KMS-11 (cell line): Measurements from ENCODE around the gene PGM1.

Source experiments
- H2AFZ ChIP-seq: fragments of 200-600 bp; sonication (generic); 2 replicates; pipeline ENCODE4 v1.6.1; 2016; ENCODE audit warnings: antibody characterized with exemption, mixed run types, low read depth
- H3K27ac ChIP-seq: fragments of 200-600 bp; sonication (generic); 2 replicates; pipeline ENCODE4 v1.6.1; 2016; ENCODE audit warnings: mild to moderate bottlenecking, mixed run types
- H3K27me3 ChIP-seq: fragments of 200-600 bp; sonication (generic); 2 replicates; pipeline ENCODE4 v1.6.1; 2017; ENCODE audit warnings: mild to moderate bottlenecking, low read depth, mixed run types, moderate library complexity; ENCODE audit not compliant: insufficient read depth
- H3K36me3 ChIP-seq: fragments of 200-600 bp; sonication (generic); 2 replicates; pipeline ENCODE4 v1.6.1; 2017; ENCODE audit warnings: mild to moderate bottlenecking, mixed run types; ENCODE audit not compliant: insufficient read depth
- H3K4me1 ChIP-seq: fragments of 200-600 bp; sonication (generic); 2 replicates; pipeline ENCODE4 v1.6.1; 2016; ENCODE audit warnings: mild to moderate bottlenecking, low read depth, mixed run types; ENCODE audit not compliant: poor library complexity, severe bottlenecking
- H3K4me2 ChIP-seq: fragments of 200-600 bp; sonication (generic); 2 replicates; pipeline ENCODE4 v1.7.0; 2016; ENCODE audit warnings: mild to moderate bottlenecking, mixed run types
- H3K4me3 ChIP-seq: fragments of 200-600 bp; sonication (generic); IDR thresholded peaks from 2 replicates; pipeline ENCODE4 v1.6.1; 2017; ENCODE audit warnings: low read depth, low read length, mixed read lengths; ENCODE audit not compliant: insufficient read depth
- H3K79me2 ChIP-seq: fragments of 200-600 bp; sonication (generic); 2 replicates; pipeline ENCODE4 v1.6.1; 2016; ENCODE audit warnings: low read depth, mixed run types; ENCODE audit not compliant: insufficient read depth
- H3K9ac ChIP-seq: fragments of 200-600 bp; sonication (generic); 2 replicates; pipeline ENCODE4 v1.6.1; 2016; ENCODE audit warnings: mild to moderate bottlenecking, mixed run types
- H4K20me1 ChIP-seq: fragments of 200-600 bp; sonication (generic); 2 replicates; pipeline ENCODE4 v1.6.1; 2016; ENCODE audit warnings: mild to moderate bottlenecking, mixed run types; ENCODE audit not compliant: insufficient read depth
- CTCF ChIP-seq: fragments of 200-600 bp; sonication (generic); conservative IDR thresholded peaks from 2 replicates; pipeline ENCODE4 v1.6.1; 2017; ENCODE audit warnings: low read depth, mild to moderate bottlenecking, antibody characterized with exemption, low read length, moderate library complexity, mixed read lengths

Gene PGM1

DNA sequence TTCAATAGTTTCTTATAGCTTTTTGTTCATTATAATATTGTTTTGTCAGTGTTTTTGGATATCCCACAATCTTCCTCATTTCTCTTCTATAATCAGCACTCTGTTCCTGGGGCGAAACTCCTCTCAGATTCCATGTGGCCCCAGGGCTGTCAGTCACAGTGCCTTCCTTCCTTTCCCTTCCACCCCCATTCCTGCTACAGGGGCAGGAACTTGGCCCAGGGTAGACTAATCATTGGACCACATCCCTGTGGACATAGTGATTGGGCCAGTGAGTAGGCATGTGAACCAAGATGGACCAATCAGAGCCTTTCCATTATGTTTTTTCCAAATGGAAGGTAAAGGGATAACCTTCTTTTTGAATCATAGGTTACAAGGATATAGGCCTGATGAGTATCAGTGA is 78.3 kb downstream of the PGM1 start:
- Histone ChIP-seq H3K36me3 (no peaks in the 10 kb centered on the region), H2AFZ (no peak overlapping the region), H3K4me3 (no peak overlapping the region), H3K79me2 (no peaks in the 10 kb centered on the region), H3K9ac (no peak overlapping the region), H3K4me2 (no peak overlapping the region), H4K20me1 (no peaks in the 10 kb centered on the region), H3K27ac (no peak overlapping the region), H3K4me1 (peaks cover 12% of the 10 kb centered on the region), H3K27me3 (no peaks in the 10 kb centered on the region)
- no peak for TF ChIP-seq CTCF

- no peaks in the 10 kb centered on the region for H4K20me1 ChIP-seq
- no peaks in the 10 kb centered on the region for H3K36me3 ChIP-seq
- H3K4me2 ChIP-seq: no peak overlapping the region; the same call in 1 of the 2 replicates
- peaks cover 12% of the 10 kb centered on the region for H3K4me1 ChIP-seq
- no peak overlapping the region for H3K27ac ChIP-seq
- H3K79me2 ChIP-seq: no peaks in the 10 kb centered on the region
- H2AFZ ChIP-seq: peak overlapping the region; percentile 52; the same call in 1 of the 2 replicates
- no peaks in the 10 kb centered on the region for H3K27me3 ChIP-seq
- peak; percentile 87 for TF ChIP-seq CTCF
- H3K9ac ChIP-seq: no peak overlapping the region
- H3K4me3 ChIP-seq: no peak overlapping the region
Measured at GRCh38 chr1:63674238-63674864, 81.1 kb downstream of the PGM1 start.

DNA sequence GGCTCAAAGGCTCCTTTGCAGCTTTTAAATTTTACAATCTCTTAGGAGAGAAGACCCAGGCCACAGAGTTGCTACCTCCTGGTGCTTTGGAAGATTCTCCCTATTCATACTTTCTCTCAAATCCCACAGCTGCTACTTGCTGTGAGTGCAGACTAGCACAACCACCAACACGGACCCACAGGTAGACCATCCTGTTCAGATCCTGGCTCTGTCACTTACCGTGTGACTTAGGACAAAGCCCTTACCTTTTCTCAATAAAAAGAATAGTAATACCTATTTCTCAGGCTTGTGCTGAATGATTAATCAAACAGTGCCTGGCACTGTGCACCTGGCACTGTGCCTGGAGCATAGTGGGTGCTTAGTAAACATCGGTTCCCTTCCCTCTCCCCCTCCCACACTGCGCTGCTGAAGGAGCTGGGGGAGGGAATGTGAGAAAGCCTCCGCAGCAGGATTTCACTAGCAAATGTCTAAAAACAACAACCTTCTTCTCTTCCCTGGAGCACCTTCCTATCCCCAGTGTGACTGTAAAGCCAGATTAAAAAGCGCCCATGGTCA is 81.7 kb downstream of the PGM1 start:
- Histone ChIP-seq H4K20me1 (no peaks in the 10 kb centered on the region), H3K27ac (no peak overlapping the region), H3K9ac (no peak overlapping the region), H3K4me1 (peaks cover 12% of the 10 kb centered on the region), H3K27me3 (no peaks in the 10 kb centered on the region), H2AFZ (peak overlapping the region; percentile 52; the same call in 1 of the 2 replicates), H3K79me2 (no peaks in the 10 kb centered on the region), H3K4me2 (no peak overlapping the region), H3K4me3 (no peak overlapping the region), H3K36me3 (no peaks in the 10 kb centered on the region)
- TF ChIP-seq CTCF: no peak

DNA sequence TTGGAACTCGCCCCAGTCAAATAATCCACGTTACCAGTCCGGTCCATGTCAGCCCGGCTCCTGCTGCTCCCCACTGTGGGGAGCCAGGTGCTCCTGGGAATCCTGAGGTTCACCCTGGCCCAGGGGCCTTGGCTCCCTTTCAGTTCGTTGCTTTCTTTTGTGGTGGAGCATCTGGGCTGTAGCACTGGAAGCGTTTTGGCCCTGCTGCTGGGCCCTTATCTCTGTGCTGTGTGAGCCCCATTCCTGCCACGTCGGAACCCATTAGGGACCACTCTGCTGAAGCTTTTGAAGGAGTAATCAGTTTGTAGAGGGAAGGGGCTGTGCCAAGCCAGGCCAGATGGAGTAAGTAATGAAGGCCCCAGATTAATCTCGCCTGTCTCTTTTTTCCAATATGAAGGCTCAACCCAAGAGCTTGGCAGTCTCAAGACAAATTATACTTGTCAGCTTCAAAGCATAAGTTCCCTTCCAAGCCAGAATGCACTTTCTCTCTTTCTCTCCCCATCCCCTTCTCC is 82.3 kb downstream of the PGM1 start:
- no peak overlapping the region for H3K4me2 ChIP-seq
- H2AFZ ChIP-seq: no peak overlapping the region
- no peak overlapping the region for H3K9ac ChIP-seq
- no peak for TF ChIP-seq CTCF
- no peaks in the 10 kb centered on the region for H3K36me3 ChIP-seq
- no peak overlapping the region for H3K27ac ChIP-seq
- no peaks in the 10 kb centered on the region for H3K79me2 ChIP-seq
- no peaks in the 10 kb centered on the region for H4K20me1 ChIP-seq
- H3K27me3 ChIP-seq: no peaks in the 10 kb centered on the region
- H3K4me1 ChIP-seq: peaks cover 12% of the 10 kb centered on the region
- H3K4me3 ChIP-seq: no peak overlapping the region
